ENCODE data around the gene DYSF.

The DYSF gene

GRCh38 chr2:71702971-71703898 is 249.9 kb downstream of the DYSF start:
- H3K4me3 ChIP-seq (ENCODE audit: low read depth, low read length): no peak overlapping the region
- TF ChIP-seq, protein P1, sequence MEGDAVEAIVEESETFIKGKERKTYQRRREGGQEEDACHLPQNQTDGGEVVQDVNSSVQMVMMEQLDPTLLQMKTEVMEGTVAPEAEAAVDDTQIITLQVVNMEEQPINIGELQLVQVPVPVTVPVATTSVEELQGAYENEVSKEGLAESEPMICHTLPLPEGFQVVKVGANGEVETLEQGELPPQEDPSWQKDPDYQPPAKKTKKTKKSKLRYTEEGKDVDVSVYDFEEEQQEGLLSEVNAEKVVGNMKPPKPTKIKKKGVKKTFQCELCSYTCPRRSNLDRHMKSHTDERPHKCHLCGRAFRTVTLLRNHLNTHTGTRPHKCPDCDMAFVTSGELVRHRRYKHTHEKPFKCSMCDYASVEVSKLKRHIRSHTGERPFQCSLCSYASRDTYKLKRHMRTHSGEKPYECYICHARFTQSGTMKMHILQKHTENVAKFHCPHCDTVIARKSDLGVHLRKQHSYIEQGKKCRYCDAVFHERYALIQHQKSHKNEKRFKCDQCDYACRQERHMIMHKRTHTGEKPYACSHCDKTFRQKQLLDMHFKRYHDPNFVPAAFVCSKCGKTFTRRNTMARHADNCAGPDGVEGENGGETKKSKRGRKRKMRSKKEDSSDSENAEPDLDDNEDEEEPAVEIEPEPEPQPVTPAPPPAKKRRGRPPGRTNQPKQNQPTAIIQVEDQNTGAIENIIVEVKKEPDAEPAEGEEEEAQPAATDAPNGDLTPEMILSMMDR (IDR thresholded peaks at IDR 0.05; ENCODE audit: borderline replicate concordance, insufficient read depth, low read depth, low read length): no peak

DNA sequence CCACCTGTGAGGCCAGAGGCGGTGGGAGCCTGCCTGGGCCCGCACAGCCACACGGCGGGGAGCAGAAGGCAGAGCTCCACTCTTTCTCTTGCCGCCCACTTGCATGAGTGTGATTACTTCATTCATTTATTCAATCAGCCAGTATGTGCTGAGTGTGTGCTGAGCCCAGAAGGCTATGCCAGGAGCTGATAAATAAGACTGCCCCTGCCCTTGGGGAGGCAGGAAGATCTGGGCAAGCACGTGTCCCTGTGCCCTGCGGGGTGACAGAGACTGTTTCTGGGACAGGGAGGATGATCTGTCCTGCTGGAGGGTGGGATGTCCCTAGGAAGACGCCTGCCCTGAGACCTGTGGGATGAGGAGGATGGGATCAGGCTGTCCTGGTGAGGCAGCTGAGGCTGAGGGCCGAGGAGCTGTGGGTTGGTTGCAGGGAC is 250.8 kb downstream of the DYSF start:
- H3K4me3 ChIP-seq (ENCODE audit: low read depth, low read length): no peak overlapping the region
- TF ChIP-seq, protein P1 (IDR thresholded peaks at IDR 0.05; ENCODE audit: borderline replicate concordance, insufficient read depth, low read depth, low read length): no peak

- TF ChIP-seq, protein P1 (IDR thresholded peaks at IDR 0.05; ENCODE audit: borderline replicate concordance, insufficient read depth, low read depth, low read length): no peak
- no peak overlapping the region for H3K4me3 ChIP-seq (ENCODE audit: low read depth, low read length)
Observed at GRCh38 chr2:71704688-71705087, 251.3 kb downstream of the DYSF start.

DNA sequence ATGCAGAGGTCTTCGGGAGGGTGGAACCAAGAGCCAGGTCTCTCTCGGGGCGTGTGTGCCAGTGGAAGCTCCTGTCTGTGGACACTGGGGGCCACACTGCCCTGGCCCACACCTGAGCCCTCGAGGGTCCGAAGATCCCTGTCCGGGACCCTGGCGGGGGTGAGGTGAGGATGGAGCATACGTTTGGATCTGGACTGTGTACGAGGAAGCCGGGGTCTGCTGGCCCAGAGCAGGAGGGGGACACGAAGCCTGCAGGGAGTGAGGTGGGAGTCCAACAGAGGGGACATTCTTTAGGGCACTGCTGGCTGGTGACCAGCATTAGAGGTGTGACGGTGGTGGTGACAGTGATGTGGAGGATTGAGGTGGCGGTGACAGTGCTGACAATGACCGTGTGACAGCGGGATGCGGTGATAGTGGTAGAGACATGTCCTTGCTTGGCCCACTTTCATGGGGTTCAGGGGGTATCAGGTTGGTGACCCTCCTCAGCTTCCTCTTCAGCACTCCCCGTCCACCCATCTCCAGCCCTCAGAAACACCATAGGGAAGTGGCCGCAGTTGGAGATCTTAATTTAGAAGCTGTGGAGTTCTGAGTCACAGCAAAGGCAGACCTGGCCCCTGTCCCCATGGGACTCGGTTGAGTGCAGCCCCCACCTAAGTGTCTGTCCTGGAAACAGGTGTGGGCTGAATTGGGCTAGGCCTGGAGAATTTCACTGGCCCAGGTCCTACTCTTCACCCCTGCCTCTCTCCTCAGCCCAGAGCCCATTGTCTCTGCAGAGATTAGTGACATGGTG is 252.0 kb downstream of the DYSF start:
- H3K4me3 ChIP-seq (ENCODE audit: low read depth, low read length): no peak overlapping the region
- TF ChIP-seq, protein P1 (IDR thresholded peaks at IDR 0.05; ENCODE audit: borderline replicate concordance, insufficient read depth, low read depth, low read length): no peak

DNA sequence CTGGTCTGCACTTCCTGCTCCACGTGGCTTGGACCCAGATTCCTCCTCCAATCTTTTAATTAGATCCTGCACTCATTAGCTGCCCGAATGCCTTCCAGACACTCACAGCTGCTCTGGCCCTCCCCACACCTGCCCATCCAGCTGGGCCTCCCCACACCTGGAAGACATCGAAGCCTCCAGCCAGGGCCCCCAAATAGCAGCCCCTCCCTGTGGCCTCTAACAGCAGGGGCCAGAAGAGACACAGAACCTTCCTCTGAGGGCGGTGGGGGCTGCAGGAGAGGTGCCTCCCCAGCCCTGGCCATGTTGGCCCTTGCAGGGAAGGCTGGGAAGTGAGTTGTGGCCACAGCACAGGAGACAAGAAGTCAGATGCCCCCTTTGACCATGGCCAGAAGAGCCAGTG is 252.8 kb downstream of the DYSF start:
- TF ChIP-seq, protein P1 (IDR thresholded peaks at IDR 0.05; ENCODE audit: borderline replicate concordance, insufficient read depth, low read depth, low read length): no peak

DNA sequence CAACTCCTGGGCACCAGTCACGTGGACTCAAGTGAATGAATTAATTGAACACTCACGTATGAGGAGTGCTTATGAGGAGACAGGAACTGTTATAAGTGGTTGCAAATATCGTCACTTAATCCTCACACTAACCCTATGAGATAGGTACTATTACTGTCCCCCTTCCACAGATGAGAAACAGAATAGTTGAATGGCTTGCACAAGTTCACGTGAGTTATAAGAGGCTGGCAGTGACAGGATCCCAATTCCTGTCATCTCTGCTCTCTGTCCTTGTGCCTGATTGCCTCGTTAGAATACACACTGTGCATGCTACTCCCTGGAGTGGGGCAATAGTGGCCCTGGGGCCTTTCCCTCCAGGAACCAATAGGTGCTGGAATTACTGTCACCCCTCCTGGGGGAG is 253.5 kb downstream of the DYSF start:
- TF ChIP-seq, protein P1 (IDR thresholded peaks at IDR 0.05; ENCODE audit: borderline replicate concordance, insufficient read depth, low read depth, low read length): no peak
- no peak overlapping the region for H3K4me3 ChIP-seq (ENCODE audit: low read depth, low read length)

More for the DNA sequence above, 252.8 kb downstream of the DYSF start:
- H3K4me3 ChIP-seq (ENCODE audit: low read depth, low read length): no peak overlapping the region

Measured in GM12875 (cell line).